ENCODE data around the gene TNPO1. TPM values are rescaled to one million over a fixed set of nuclear protein-coding genes. Genes with fewer than 3 reads are reported as not detected.

TNPO1 gene
- total and polyA plus RNA-seq, 9 of the 15 experiments (the other 6 are each of a cell fraction or from before 2014, with no cell fraction given): 20.8 to 176 (median 97.9) TPM

DNA sequence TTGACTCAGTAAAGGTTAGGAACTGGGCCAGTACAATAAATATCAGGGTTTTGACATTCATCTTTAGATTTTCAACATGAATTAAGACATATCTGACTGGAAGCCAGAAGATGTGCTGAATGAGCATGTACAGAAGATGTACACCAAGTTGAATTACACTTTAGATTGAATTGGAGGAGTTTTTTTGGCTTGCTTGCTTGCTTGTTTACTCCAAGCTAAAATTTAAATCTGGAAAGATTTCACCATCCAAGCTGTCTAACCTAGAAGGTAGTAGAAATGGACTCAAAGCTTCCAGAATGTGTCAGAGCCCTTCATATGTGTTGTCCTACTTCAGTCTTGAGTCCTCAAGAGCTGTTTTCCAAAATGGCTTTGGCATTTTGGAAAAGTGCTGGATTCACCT, 90.3 kb downstream of the TNPO1 start:
- DNase-seq (ENCODE audit: extremely low read depth in 1 of 4, low spot score in 3 of 4) (no peak), FAIRE-seq (no peak), ATAC-seq (no peak)
- Histone ChIP-seq H2AFZ (ENCODE audit: low read depth, low read length) (no peak overlapping the region), H3K9ac (ENCODE audit: insufficient read depth in 1 of 2, low read depth in 2 of 2, low read length in 2 of 2) (no peak overlapping the region), H3K9me1 (ENCODE audit: control insufficient read depth, insufficient read depth, low read length) (no peaks in the 10 kb centered on the region), H3K4me2 (ENCODE audit: insufficient read depth, low read length) (no peak overlapping the region), H3K27ac (ENCODE audit: extremely low read depth, low read depth, low read length) (no peak overlapping the region), H3K4me3 (no peak overlapping the region), H3K27me3 (ENCODE audit: control insufficient read depth in 2 of 2, insufficient read depth in 2 of 2, low read length in 2 of 2) (no peaks in the 10 kb centered on the region), H4K20me1 (replicated peaks; ENCODE audit: control insufficient read depth, insufficient read depth, low read length) (0 out of 2 replicates have a peak, but pooled peaks cover 3% of the 10 kb centered on the region), H3K36me3 (ENCODE audit: control insufficient read depth, insufficient read depth, low read length) (peaks cover 89% of the 10 kb centered on the region), H3K79me2 (ENCODE audit: control insufficient read depth, insufficient read depth, low read length) (no peaks in the 10 kb centered on the region), H3K9me3 (replicated peaks; ENCODE audit: control insufficient read depth, insufficient read depth, low read depth, low read length) (no peaks in the 10 kb centered on the region), H3K4me1 (replicated peaks in 1 of 2; ENCODE audit: control insufficient read depth in 2 of 2, insufficient read depth in 2 of 2, low read length in 2 of 2) (no peaks in the 10 kb centered on the region)
- in situ Hi-C loops (cut with MboI): no loop called here
- CTCF ChIA-PET (ENCODE audit: low intra/inter-chr PET ratio): interaction anchor here (0.6 kb wide), 1 partner anchor 21 kb away, joined by 4 read pairs; no protein-coding TSS in a partner anchor
- intact Hi-C loops (cut with micrococcal nuclease): no loop called here
- no peak for TF ChIP-seq CHD2 (IDR thresholded peaks at IDR 0.05; ENCODE audit: low read depth, low read length)
- no peak for TF ChIP-seq ZNF280B (CRISPR knock-in tag; IDR thresholded peaks at IDR 0.05)
- TF ChIP-seq THRA (IDR thresholded peaks at IDR 0.05): no peak
- no peak for TF ChIP-seq ARID1B (IDR thresholded peaks at IDR 0.05)
- TF ChIP-seq HEY1 (CRISPR knock-in tag; IDR thresholded peaks at IDR 0.05; ENCODE audit: borderline replicate concordance): no peak
- no peak for TF ChIP-seq TCF7 (IDR thresholded peaks at IDR 0.05; ENCODE audit: borderline replicate concordance)
- no peak for TF ChIP-seq CSDE1 (IDR thresholded peaks at IDR 0.05)
- no peak for TF ChIP-seq GATAD2B (IDR thresholded peaks at IDR 0.05; ENCODE audit: borderline replicate concordance)
- no peak for TF ChIP-seq BRD9 (IDR thresholded peaks at IDR 0.05; ENCODE audit: low read depth, partially characterized antibody)
- TF ChIP-seq, protein P1, sequence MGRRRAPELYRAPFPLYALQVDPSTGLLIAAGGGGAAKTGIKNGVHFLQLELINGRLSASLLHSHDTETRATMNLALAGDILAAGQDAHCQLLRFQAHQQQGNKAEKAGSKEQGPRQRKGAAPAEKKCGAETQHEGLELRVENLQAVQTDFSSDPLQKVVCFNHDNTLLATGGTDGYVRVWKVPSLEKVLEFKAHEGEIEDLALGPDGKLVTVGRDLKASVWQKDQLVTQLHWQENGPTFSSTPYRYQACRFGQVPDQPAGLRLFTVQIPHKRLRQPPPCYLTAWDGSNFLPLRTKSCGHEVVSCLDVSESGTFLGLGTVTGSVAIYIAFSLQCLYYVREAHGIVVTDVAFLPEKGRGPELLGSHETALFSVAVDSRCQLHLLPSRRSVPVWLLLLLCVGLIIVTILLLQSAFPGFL (CRISPR knock-in tag; IDR thresholded peaks at IDR 0.05): no peak
- TF ChIP-seq MAFG (tag; conservative IDR thresholded peaks at IDR 0.05): no peak
- TF ChIP-seq RBM17 (IDR thresholded peaks at IDR 0.05; ENCODE audit: borderline replicate concordance, low read depth, low read length): no peak
- TF ChIP-seq POLR2A (conservative IDR thresholded peaks at IDR 0.05): no peak
- no peak for TF ChIP-seq THAP7 (CRISPR knock-in tag; IDR thresholded peaks at IDR 0.05)
- TF ChIP-seq SP2 (IDR thresholded peaks at IDR 0.05; ENCODE audit: extremely low read depth, low read depth, low read length, poor library complexity, severe bottlenecking): no peak
- BruUV-seq (replicated peaks): no TSS peak
- POLR2A ChIA-PET: interaction anchor here (1.0 kb wide), 1 partner anchor 13 kb away, joined by 3 read pairs; no protein-coding TSS in a partner anchor
